Vagina (tissue), 2 donors: ENCODE results near the gene PBX4.

ENCODE experiments used
- CTCF ChIP-seq, 3 experiments: fragments of 450-650 bp in 2 of 3; fragments of 200-600 bp in 1 of 3; sonication (generic) in 1 of 3; IDR thresholded peaks; one replicate each; pipeline ENCODE4 v1.5.1; 2017 to 2019; ENCODE audit warnings: antibody characterized with exemption in 3 of 3, mild to moderate bottlenecking in 2 of 3, moderate library complexity in 2 of 3
- POLR2A ChIP-seq, 2 donors: fragments of 450-650 bp; IDR thresholded peaks; one replicate each; pipeline ENCODE4 v1.6.1; 2017; ENCODE audit warnings: antibody characterized with exemption in 2 of 2, mild to moderate bottlenecking in 2 of 2, moderate library complexity in 2 of 2
- POLR2AphosphoS5 ChIP-seq, 2 donors: sonication (generic); formaldehyde crosslinking; IDR thresholded peaks; one replicate each; pipeline ENCODE4 v1.9.0; 2017; ENCODE audit warnings: antibody characterized with exemption in 2 of 2, mild to moderate bottlenecking in 2 of 2, low read depth in 1 of 2; ENCODE audit not compliant: insufficient read depth in 1 of 2

- TF ChIP-seq CTCF (IDR thresholded peaks at IDR 0.05) (no peak), POLR2A (IDR thresholded peaks at IDR 0.05) (no peak), POLR2AphosphoS5 (IDR thresholded peaks at IDR 0.05; ENCODE audit: insufficient read depth in 1 of 2, low read depth in 1 of 2) (no peak)
Measured at GRCh38 chr19:19568802-19569756, 49.4 kb downstream of the PBX4 start.
